ENCODE measurements around the gene RMC1. TPM values are rescaled to one million over a fixed set of nuclear protein-coding genes. Genes with fewer than 3 reads are reported as not detected.

Gene RMC1
- total and polyA plus RNA-seq, 11 donors, result 12.2 to 27.8 (median 17.5) TPM

GRCh38 chr18:23540867-23541266 lies 37.6 kb downstream of the RMC1 start:
- Histone ChIP-seq H3K9me3 (no peaks in the 10 kb centered on the region), H3K27me3 (no peaks in the 10 kb centered on the region), H3K4me1 (peaks cover 0 to 45% (median 8%) of the 10 kb centered on the region in 12 donors), H3K36me3 (peaks cover 0 to 100% (median 95%) of the 10 kb centered on the region in 9 donors), H3K27ac (peak overlapping the region in 3 of 12 donors; percentile 0 to 89 (median 37)), H3K4me3 (no peak overlapping the region)
- 69 to 75% (median 72%) methylated on average over 5 of the region's 5 CpGs for WGBS, 4 donors
- DNase-seq (no peak), ATAC-seq (peak in 3 of 4 donors; percentile 25 to 63 (median 52))
- intact Hi-C loops (cut with DNase I), result loop anchor here in 1 of 10 donors (5.0 kb wide), 1 partner anchor 64 kb away; no protein-coding TSS in a partner anchor
- TF ChIP-seq POLR2A (IDR thresholded peaks at IDR 0.05) (no peak), CTCF (IDR thresholded peaks at IDR 0.05) (no peak)

GRCh38 chr18:23541349-23542093 lies 38.2 kb downstream of the RMC1 start:
- intact Hi-C loops (cut with DNase I), result loop anchor here in 1 of 10 donors (5.0 kb wide), 1 partner anchor 64 kb away; no protein-coding TSS in a partner anchor
- 49 to 61% (median 58%) methylated on average over 9 of the region's 9 CpGs for WGBS, 4 donors
- peak in 3 of 4 donors; percentile 33 to 57 (median 49) for ATAC-seq

GRCh38 chr18:23542461-23542860 lies 39.1 kb downstream of the RMC1 start:
- no peak for TF ChIP-seq CTCF (IDR thresholded peaks at IDR 0.05)
- TF ChIP-seq POLR2A (IDR thresholded peaks at IDR 0.05), result no peak
- Histone ChIP-seq H3K36me3 (peaks cover 0 to 99% (median 92%) of the 10 kb centered on the region in 9 donors), H3K4me3 (no peak overlapping the region), H3K9me3 (no peaks in the 10 kb centered on the region), H3K4me1 (peaks cover 0 to 45% (median 8%) of the 10 kb centered on the region in 12 donors), H3K27ac (peak overlapping the region in 1 of 12 donors; percentile 40), H3K27me3 (no peaks in the 10 kb centered on the region)
- no peak for ATAC-seq
- intact Hi-C loops (cut with DNase I), result loop anchor here in 1 of 10 donors (5.0 kb wide), 1 partner anchor 65 kb away; no protein-coding TSS in a partner anchor
- WGBS, 4 donors, result 82 to 97% (median 96%) methylated on average over 2 of the region's 2 CpGs
- no peak for DNase-seq

More at GRCh38 chr18:23541349-23542093, 38.2 kb downstream of the RMC1 start:
- Histone ChIP-seq H3K9me3 (no peaks in the 10 kb centered on the region), H3K27ac (peak overlapping the region in 3 of 12 donors; percentile 0 to 89 (median 22)), H3K4me1 (peaks cover 0 to 45% (median 8%) of the 10 kb centered on the region in 12 donors), H3K27me3 (no peaks in the 10 kb centered on the region), H3K36me3 (peaks cover 0 to 99% (median 92%) of the 10 kb centered on the region in 9 donors), H3K4me3 (no peak overlapping the region)
- TF ChIP-seq CTCF (IDR thresholded peaks at IDR 0.05) (no peak), POLR2A (IDR thresholded peaks at IDR 0.05) (no peak)
- no peak for DNase-seq

GRCh38 chr18:23545247-23545789 lies 42.0 kb downstream of the RMC1 start:
- TF ChIP-seq CTCF (IDR thresholded peaks at IDR 0.05) (no peak), POLR2A (IDR thresholded peaks at IDR 0.05) (no peak)
- peaks cover 0 to 29% (median 8%) of the 10 kb centered on the region in 12 donors for H3K4me1 ChIP-seq
- 95 to 96% (median 96%) methylated on average over 13 of the region's 13 CpGs for WGBS, 4 donors
- H3K27me3 ChIP-seq, result no peaks in the 10 kb centered on the region
- no peak overlapping the region for H3K4me3 ChIP-seq
- no peak for ATAC-seq
- H3K27ac ChIP-seq, result no peak overlapping the region
- intact Hi-C loops (cut with DNase I), result no loop called here
- no peak for DNase-seq
- H3K36me3 ChIP-seq, result peaks cover 0 to 99% (median 89%) of the 10 kb centered on the region in 9 donors
- no peaks in the 10 kb centered on the region for H3K9me3 ChIP-seq

Measured in heart left ventricle (tissue), 16 donors.